Measurements from ENCODE around the gene NATD1. TPM values are rescaled to one million over a fixed set of nuclear protein-coding genes. Genes with fewer than 3 reads are reported as not detected.

NATD1 gene
- total RNA-seq, 1 donor from 2014 or later, result 5.6 TPM

GRCh38 chr17:21289902-21290571 is 36.8 kb upstream of the NATD1 start:
- peak; percentile 71 for DNase-seq (ENCODE audit: low spot score)

GRCh38 chr17:21289175-21289901 is 36.1 kb upstream of the NATD1 start:
- DNase-seq (ENCODE audit: low spot score), result no peak

- DNase-seq (ENCODE audit: low spot score), result no peak
Measured at GRCh38 chr17:21288571-21289017, 35.4 kb upstream of the NATD1 start.

GRCh38 chr17:21287703-21288449 is 34.7 kb upstream of the NATD1 start:
- DNase-seq (ENCODE audit: low spot score), result peak; percentile 98

GRCh38 chr17:21286909-21287702 is 33.9 kb upstream of the NATD1 start:
- peak; percentile 69 for DNase-seq (ENCODE audit: low spot score)

- DNase-seq (ENCODE audit: low spot score), result peak; percentile 92
Measured at GRCh38 chr17:21286066-21286770, 33.0 kb upstream of the NATD1 start.

- peak; percentile 59 for DNase-seq (ENCODE audit: low spot score)
Measured at GRCh38 chr17:21285164-21286065, 32.2 kb upstream of the NATD1 start.

- peak; percentile 99 for DNase-seq (ENCODE audit: low spot score)
Measured at GRCh38 chr17:21284319-21285163, 31.3 kb upstream of the NATD1 start, which contains the start of gene MAP2K3. Gene MAP2K3 (plus strand): TSS chr17:21284711. CDS start chr17:21284921, 210 bp downstream.

- no peak for DNase-seq (ENCODE audit: low spot score)
Measured at GRCh38 chr17:21283482-21284318, 30.5 kb upstream of the NATD1 start.

GRCh38 chr17:21282850-21283249 is 29.6 kb upstream of the NATD1 start:
- no peak for DNase-seq (ENCODE audit: low spot score)

GRCh38 chr17:21282231-21282630 is 29.0 kb upstream of the NATD1 start:
- DNase-seq (ENCODE audit: low spot score), result no peak

- peak; percentile 91 for DNase-seq (ENCODE audit: low spot score)
Measured at GRCh38 chr17:21280081-21280518, 26.9 kb upstream of the NATD1 start.

- DNase-seq (ENCODE audit: low spot score), result no peak
Measured at GRCh38 chr17:21279582-21279981, 26.4 kb upstream of the NATD1 start.

- DNase-seq (ENCODE audit: low spot score), result no peak
Measured at GRCh38 chr17:21279198-21279535, 26.0 kb upstream of the NATD1 start.

GRCh38 chr17:21278450-21279197 is 25.4 kb upstream of the NATD1 start:
- DNase-seq (ENCODE audit: low spot score), result no peak

GRCh38 chr17:21277332-21277731 is 24.1 kb upstream of the NATD1 start:
- no peak for DNase-seq (ENCODE audit: low spot score)

- no peak for DNase-seq (ENCODE audit: low spot score)
Measured at GRCh38 chr17:21276264-21276588, 23.0 kb upstream of the NATD1 start.

Measured in ureter (tissue), 1 donor.